ENCODE results near the gene UMPS. TPM values are rescaled to one million over a fixed set of nuclear protein-coding genes. Genes with fewer than 3 reads are reported as not detected.
A peak's percentile ranks its signal among the peaks of the same experiment; 100 is the strongest.

Gene UMPS
- polyA plus RNA-seq, 2 of the 4 experiments (the other 2 are of a cell fraction), result 53.0 to 64.4 TPM

- FAIRE-seq (no peak), DNase-seq (ENCODE audit: low read depth in 1 of 2, low spot score in 1 of 2) (no peak), ATAC-seq (no peak)
- WGBS (ENCODE audit: missing lambda C conversion rate), result 93% methylated on average over 17 of the region's 17 CpGs
- CTCF ChIA-PET, result interaction anchor here (0.9 to 15.7 kb wide), 5 partner anchors 9 to 812 kb away, joined by 3 to 352 read pairs (median 5); no protein-coding TSS in a partner anchor
- H3K4me2 ChIP-seq, result peak overlapping the region; percentile 32
- no peak for TF ChIP-seq CBX2 (IDR thresholded peaks at IDR 0.05; ENCODE audit: borderline replicate concordance, low read depth)
- no peak for TF ChIP-seq KDM5A (IDR thresholded peaks at IDR 0.05)
- TF ChIP-seq ZSCAN20 (CRISPR knock-in tag; IDR thresholded peaks at IDR 0.05), result no peak
- no peak for TF ChIP-seq CTCF (IDR thresholded peaks at IDR 0.05)
- TF ChIP-seq, protein P1, sequence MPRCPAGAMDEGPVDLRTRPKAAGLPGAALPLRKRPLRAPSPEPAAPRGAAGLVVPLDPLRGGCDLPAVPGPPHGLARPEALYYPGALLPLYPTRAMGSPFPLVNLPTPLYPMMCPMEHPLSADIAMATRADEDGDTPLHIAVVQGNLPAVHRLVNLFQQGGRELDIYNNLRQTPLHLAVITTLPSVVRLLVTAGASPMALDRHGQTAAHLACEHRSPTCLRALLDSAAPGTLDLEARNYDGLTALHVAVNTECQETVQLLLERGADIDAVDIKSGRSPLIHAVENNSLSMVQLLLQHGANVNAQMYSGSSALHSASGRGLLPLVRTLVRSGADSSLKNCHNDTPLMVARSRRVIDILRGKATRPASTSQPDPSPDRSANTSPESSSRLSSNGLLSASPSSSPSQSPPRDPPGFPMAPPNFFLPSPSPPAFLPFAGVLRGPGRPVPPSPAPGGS (IDR thresholded peaks at IDR 0.05), result no peak
- no peak for TF ChIP-seq ZC3H11A (IDR thresholded peaks at IDR 0.05)
- TF ChIP-seq MAFK (IDR thresholded peaks at IDR 0.05; ENCODE audit: partially characterized antibody), result no peak
- TF ChIP-seq NR3C1 (IDR thresholded peaks at IDR 0.05), result no peak
- no peak for TF ChIP-seq USF2 (IDR thresholded peaks at IDR 0.05)
- TF ChIP-seq RCOR1 (IDR thresholded peaks at IDR 0.05; ENCODE audit: low read depth, low read length), result no peak
- TF ChIP-seq POLR2AphosphoS2 (conservative IDR thresholded peaks at IDR 0.05; ENCODE audit: low read length), result no peak
- H3K9me3 ChIP-seq, result no peaks in the 10 kb centered on the region
- POLR2A ChIA-PET, result no interaction called here
- H3K4me3 ChIP-seq, result no peak overlapping the region
- H3K27ac ChIP-seq, result peak overlapping the region; percentile 66 to 82
- peaks cover 76% of the 10 kb centered on the region for H3K4me1 ChIP-seq
Observed at GRCh38 chr3:124773351-124774326, 43.4 kb downstream of the UMPS start.

DNA sequence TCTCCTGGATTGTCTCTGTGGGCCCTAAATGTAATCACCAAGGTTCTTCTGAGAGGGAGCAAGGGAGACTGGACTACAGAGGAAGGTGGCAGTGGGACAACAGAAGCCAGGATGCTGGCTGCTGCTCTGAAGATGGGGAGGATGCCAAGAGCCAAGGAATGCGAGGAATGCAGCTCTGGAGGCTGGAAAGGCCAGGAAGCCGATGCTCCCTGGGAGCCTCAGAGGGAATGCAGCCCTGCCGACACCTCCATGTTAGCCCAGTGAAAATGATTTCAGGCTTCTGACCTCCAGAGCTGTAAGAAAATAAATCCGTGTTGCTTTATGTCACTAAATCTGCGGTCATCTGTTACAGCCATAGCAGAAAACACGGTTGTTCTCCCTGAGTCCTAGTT, 44.1 kb downstream of the UMPS start:
- ChIA-PET POLR2A (no interaction called here), CTCF (interaction anchor here (1.4 to 1.5 kb wide), 3 partner anchors 9 to 127 kb away, joined by 5 to 8 read pairs (median 5); no protein-coding TSS in a partner anchor)
- DNase-seq (ENCODE audit: low read depth in 1 of 2, low spot score in 1 of 2) (peak; percentile 56 to 58), FAIRE-seq (no peak), ATAC-seq (peak; percentile 57 to 76; a peak in 5 of 6 replicates)
- Histone ChIP-seq H3K4me1 (peaks cover 71% of the 10 kb centered on the region), H3K9me3 (no peaks in the 10 kb centered on the region), H3K4me2 (peak overlapping the region; percentile 32), H3K4me3 (no peak overlapping the region), H3K27ac (peak overlapping the region; percentile 66 to 82)
- peak; percentile 32; the same call in 1 of the 2 replicates for TF ChIP-seq GATA3 (IDR thresholded peaks at IDR 0.05; ENCODE audit: borderline replicate concordance)
- TF ChIP-seq ZNF302 (CRISPR knock-in tag; IDR thresholded peaks at IDR 0.05), result no peak
- 38% methylated on average over 6 of the region's 6 CpGs for whole genome bisulfite sequencing (ENCODE audit: missing lambda C conversion rate)

GRCh38 chr3:124774841-124775402, 44.7 kb downstream of the UMPS start:
- Histone ChIP-seq H3K4me1 (peaks cover 65% of the 10 kb centered on the region), H3K27ac (peak overlapping the region; percentile 66 to 82), H3K9me3 (no peaks in the 10 kb centered on the region), H3K4me2 (peak overlapping the region; percentile 32), H3K4me3 (no peak overlapping the region)
- POLR2A ChIA-PET, result no interaction called here
- no peak for FAIRE-seq
- no peak for ATAC-seq
- no peak for DNase-seq (ENCODE audit: low read depth in 1 of 2, low spot score in 1 of 2)
- TF ChIP-seq RNF2 (IDR thresholded peaks at IDR 0.05; ENCODE audit: borderline replicate concordance, low read depth) (no peak), KDM1A (IDR thresholded peaks at IDR 0.05; ENCODE audit: low read depth) (no peak)
- TF ChIP-seq, protein P2, sequence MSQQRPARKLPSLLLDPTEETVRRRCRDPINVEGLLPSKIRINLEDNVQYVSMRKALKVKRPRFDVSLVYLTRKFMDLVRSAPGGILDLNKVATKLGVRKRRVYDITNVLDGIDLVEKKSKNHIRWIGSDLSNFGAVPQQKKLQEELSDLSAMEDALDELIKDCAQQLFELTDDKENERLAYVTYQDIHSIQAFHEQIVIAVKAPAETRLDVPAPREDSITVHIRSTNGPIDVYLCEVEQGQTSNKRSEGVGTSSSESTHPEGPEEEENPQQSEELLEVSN (IDR thresholded peaks at IDR 0.05; ENCODE audit: borderline replicate concordance, low read depth), result no peak
- CTCF ChIA-PET, result interaction anchor here (1.4 to 1.5 kb wide), 3 partner anchors 10 to 127 kb away, joined by 5 to 8 read pairs (median 5); no protein-coding TSS in a partner anchor
- 78% methylated on average over 7 of the region's 7 CpGs for WGBS (ENCODE audit: missing lambda C conversion rate)
